ENCODE results near the gene EML4. TPM values are rescaled to one million over a fixed set of nuclear protein-coding genes. Genes with fewer than 3 reads are reported as not detected.

Gene EML4
- total RNA-seq, 4 donors from 2014 or later = 11.6 to 29.8 (median 22.4) TPM

- Histone ChIP-seq H3K4me3 (no peak overlapping the region), H3K36me3 (peaks cover 0 to 50% (median 0%) of the 10 kb centered on the region in 3 donors), H3K4me1 (no peaks in the 10 kb centered on the region), H3K27ac (no peak overlapping the region), H3K27me3 (no peaks in the 10 kb centered on the region), H3K9me3 (no peaks in the 10 kb centered on the region)
- 92 to 95% methylated on average over 2 of the region's 2 CpGs for WGBS, 2 donors
- TF ChIP-seq CTCF (IDR thresholded peaks at IDR 0.05) (no peak), POLR2A (IDR thresholded peaks at IDR 0.05) (no peak)
- intact Hi-C loops (cut with DNase I) = no loop called here
- DNase-seq = no peak
These were observed 112.4 kb downstream of the EML4 start for GRCh38 chr2:42281416-42282081.

GRCh38 chr2:42284019-42284418 is 114.9 kb downstream of the EML4 start:
- intact Hi-C loops (cut with DNase I) = no loop called here
- DNase-seq = no peak
- no peak overlapping the region for H3K27ac ChIP-seq
- H3K36me3 ChIP-seq = peaks cover 0 to 65% (median 0%) of the 10 kb centered on the region in 3 donors
- TF ChIP-seq POLR2A (IDR thresholded peaks at IDR 0.05) (no peak), CTCF (IDR thresholded peaks at IDR 0.05) (no peak)
- 87 to 91% methylated on average over 6 of the region's 6 CpGs for WGBS, 2 donors
- H3K9me3 ChIP-seq = no peaks in the 10 kb centered on the region
- H3K4me3 ChIP-seq = no peak overlapping the region
- H3K4me1 ChIP-seq = no peaks in the 10 kb centered on the region
- no peaks in the 10 kb centered on the region for H3K27me3 ChIP-seq

GRCh38 chr2:42286268-42286946 is 117.3 kb downstream of the EML4 start:
- intact Hi-C loops (cut with DNase I) = no loop called here
- H3K36me3 ChIP-seq = peaks cover 0 to 59% (median 0%) of the 10 kb centered on the region in 3 donors
- no peak for TF ChIP-seq POLR2A (IDR thresholded peaks at IDR 0.05)
- no peak for TF ChIP-seq CTCF (IDR thresholded peaks at IDR 0.05)
- no peak overlapping the region for H3K27ac ChIP-seq
- no peaks in the 10 kb centered on the region for H3K9me3 ChIP-seq
- 96 to 100% methylated on average over 2 of the region's 2 CpGs for WGBS, 2 donors
- no peaks in the 10 kb centered on the region for H3K27me3 ChIP-seq
- no peaks in the 10 kb centered on the region for H3K4me1 ChIP-seq
- H3K4me3 ChIP-seq = no peak overlapping the region
- DNase-seq = no peak

GRCh38 chr2:42288811-42289210 is 119.7 kb downstream of the EML4 start:
- no peak overlapping the region for H3K27ac ChIP-seq
- intact Hi-C loops (cut with DNase I) = no loop called here
- H3K9me3 ChIP-seq = no peaks in the 10 kb centered on the region
- DNase-seq = no peak
- TF ChIP-seq CTCF (IDR thresholded peaks at IDR 0.05) (no peak), POLR2A (IDR thresholded peaks at IDR 0.05) (no peak)
- no peak overlapping the region for H3K4me3 ChIP-seq
- peaks cover 0 to 64% (median 0%) of the 10 kb centered on the region in 3 donors for H3K36me3 ChIP-seq
- H3K4me1 ChIP-seq = no peaks in the 10 kb centered on the region
- 64 to 88% methylated on average over 1 of the region's 1 CpG for WGBS, 2 donors
- H3K27me3 ChIP-seq = no peaks in the 10 kb centered on the region

DNA sequence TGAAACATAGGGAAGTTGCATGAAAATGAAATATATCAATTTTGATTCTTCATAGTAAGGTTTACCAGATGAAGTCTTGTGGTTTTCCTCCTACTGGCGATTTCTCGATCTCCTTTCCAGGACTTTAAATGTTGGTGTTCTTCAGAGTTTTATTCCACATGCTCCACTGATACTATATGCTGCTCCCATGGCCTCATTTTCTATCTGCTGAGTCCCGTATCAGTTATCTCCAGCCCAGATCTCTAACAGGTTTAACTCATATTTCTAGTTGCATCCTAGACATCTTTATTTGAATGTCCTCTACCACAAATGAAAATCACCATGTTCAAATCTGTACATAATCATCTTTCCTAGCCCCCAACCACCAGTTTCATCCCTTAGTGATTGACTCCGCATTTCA is 120.1 kb downstream of the EML4 start:
- no peak overlapping the region for H3K27ac ChIP-seq
- no peaks in the 10 kb centered on the region for H3K4me1 ChIP-seq
- H3K36me3 ChIP-seq = peaks cover 0 to 67% (median 0%) of the 10 kb centered on the region in 3 donors
- H3K9me3 ChIP-seq = no peaks in the 10 kb centered on the region
- no peak for DNase-seq
- intact Hi-C loops (cut with DNase I) = no loop called here
- no peaks in the 10 kb centered on the region for H3K27me3 ChIP-seq
- H3K4me3 ChIP-seq = no peak overlapping the region
- 83 to 89% methylated on average over 4 of the region's 4 CpGs for WGBS, 2 donors
- TF ChIP-seq CTCF (IDR thresholded peaks at IDR 0.05) (no peak), POLR2A (IDR thresholded peaks at IDR 0.05) (no peak)
